GM23248 (cell line): ENCODE results near the gene MCTP2.

ENCODE experiments used
- EZH2 ChIP-seq: fragments of 200-600 bp; sonication (generic); IDR thresholded peaks from 2 replicates; pipeline ENCODE4 v1.6.1; 2018; ENCODE audit warnings: antibody characterized with exemption, mild to moderate bottlenecking; ENCODE audit not compliant: insufficient read depth, poor library complexity, severe bottlenecking
- EZH2phosphoT487 ChIP-seq: fragments of 200-600 bp; sonication (generic); IDR thresholded peaks from 2 replicates; pipeline ENCODE4 v1.6.1; 2018; ENCODE audit warnings: antibody characterized with exemption, moderate library complexity, mild to moderate bottlenecking, low read depth; ENCODE audit not compliant: insufficient read depth

DNA sequence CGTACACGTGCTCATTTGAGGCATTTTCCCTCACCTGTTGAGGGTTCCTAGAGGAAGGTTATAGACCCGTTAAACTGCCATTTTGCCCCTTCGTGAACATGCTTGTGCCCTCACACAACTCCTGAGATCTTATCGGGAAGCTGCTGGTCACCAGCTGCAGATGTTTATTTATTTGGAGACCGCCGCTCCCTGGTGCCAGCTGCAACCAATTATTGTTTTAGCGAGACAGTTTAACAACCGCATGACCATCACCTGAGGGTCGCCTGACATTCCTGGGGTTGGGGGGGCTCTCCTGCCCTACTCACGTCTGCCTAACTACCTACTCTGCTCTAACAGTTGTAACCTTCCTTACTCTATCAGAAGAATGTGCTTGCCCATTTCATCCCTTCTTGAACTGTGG lies 292.5 kb downstream of the MCTP2 start:
- no peak for TF ChIP-seq EZH2phosphoT487
- no peak for TF ChIP-seq EZH2
